Stimulated activated naive B cell treated with anti-CD40 and anti-IgM and Interleukin-4, amounts not matched to agents 10 μg/mL and 1 μg/mL and 100 μg/mL, for 72 hours (primary cell): ENCODE data around the gene USP14.
"Not testable (repeated sequence)": the region's sequence is repeated elsewhere in the genome, so short reads cannot be mapped to it uniquely, and the experiment has no call there.

ENCODE experiments used
- ATAC-seq, 2 donors: fragments of 150-1000 bp; cut with Tn5 transposase; replicated peaks; 2 replicates each; pipeline ENCODE4 v1.10.0; 2021; ENCODE audit warnings: moderate library complexity in 1 of 2
- DNase-seq: peaks from one replicate; pipeline ENCODE4 v3.0.0; 2021
- H3K27ac Mint-ChIP-seq: one replicate; pipeline ENCODE4 v1.8.0; 2022; ENCODE audit warnings: mild to moderate bottlenecking, mixed read lengths
- H3K27me3 Mint-ChIP-seq, 2 donors: one replicate each; pipeline ENCODE4 v1.8.0; 2022; ENCODE audit warnings: mixed read lengths in 2 of 2
- H3K36me3 Mint-ChIP-seq, 2 donors: one replicate each; pipeline ENCODE4 v1.8.0; 2022; ENCODE audit warnings: mixed read lengths in 2 of 2, mild to moderate bottlenecking in 1 of 2
- H3K4me1 Mint-ChIP-seq, 2 donors: one replicate each; pipeline ENCODE4 v1.8.0; 2022; ENCODE audit warnings: mixed read lengths in 2 of 2, mild to moderate bottlenecking in 1 of 2
- H3K4me3 Mint-ChIP-seq, 2 donors: one replicate each; pipeline ENCODE4 v1.8.0; 2022; ENCODE audit warnings: mild to moderate bottlenecking in 2 of 2, mixed read lengths in 2 of 2, moderate library complexity in 1 of 2
- H3K9me3 Mint-ChIP-seq, 2 donors: one replicate each; pipeline ENCODE4 v1.8.0; 2022; ENCODE audit warnings: mixed read lengths in 2 of 2, mild to moderate bottlenecking in 1 of 2

USP14 gene

GRCh38 chr18:158128-159036, at the start of gene USP14:
USP14 (plus strand) TSS chr18:158557; CDS start chr18:158699, 142 bp downstream.
- ATAC-seq (peak; percentile 93 to 94), DNase-seq (peak; percentile 95)
- Mint-ChIP-seq H3K9me3 (no peaks in the 10 kb centered on the region), H3K4me3 (peak within 1 kb of the TSS; percentile 91 to 95), H3K27me3 (no peaks in the 10 kb centered on the region), H3K4me1 (peaks cover 11 to 29% of the 10 kb centered on the region in 2 donors), H3K27ac (peak within 1 kb of the TSS; percentile 93), H3K36me3 (peaks cover 6 to 12% of the 10 kb centered on the region in 2 donors)

GRCh38 chr18:108665-109063, 49.7 kb upstream of the USP14 start:
- not testable (repeated sequence) for H3K36me3 Mint-ChIP-seq, DNase-seq, H3K27ac Mint-ChIP-seq, H3K4me1 Mint-ChIP-seq, H3K4me3 Mint-ChIP-seq
- Mint-ChIP-seq H3K9me3 (peaks cover 22 to 24% of the 10 kb centered on the region in 2 donors), H3K27me3 (peaks cover 6 to 13% of the 10 kb centered on the region in 2 donors)
- ATAC-seq: peak; percentile 10 to 11

DNA sequence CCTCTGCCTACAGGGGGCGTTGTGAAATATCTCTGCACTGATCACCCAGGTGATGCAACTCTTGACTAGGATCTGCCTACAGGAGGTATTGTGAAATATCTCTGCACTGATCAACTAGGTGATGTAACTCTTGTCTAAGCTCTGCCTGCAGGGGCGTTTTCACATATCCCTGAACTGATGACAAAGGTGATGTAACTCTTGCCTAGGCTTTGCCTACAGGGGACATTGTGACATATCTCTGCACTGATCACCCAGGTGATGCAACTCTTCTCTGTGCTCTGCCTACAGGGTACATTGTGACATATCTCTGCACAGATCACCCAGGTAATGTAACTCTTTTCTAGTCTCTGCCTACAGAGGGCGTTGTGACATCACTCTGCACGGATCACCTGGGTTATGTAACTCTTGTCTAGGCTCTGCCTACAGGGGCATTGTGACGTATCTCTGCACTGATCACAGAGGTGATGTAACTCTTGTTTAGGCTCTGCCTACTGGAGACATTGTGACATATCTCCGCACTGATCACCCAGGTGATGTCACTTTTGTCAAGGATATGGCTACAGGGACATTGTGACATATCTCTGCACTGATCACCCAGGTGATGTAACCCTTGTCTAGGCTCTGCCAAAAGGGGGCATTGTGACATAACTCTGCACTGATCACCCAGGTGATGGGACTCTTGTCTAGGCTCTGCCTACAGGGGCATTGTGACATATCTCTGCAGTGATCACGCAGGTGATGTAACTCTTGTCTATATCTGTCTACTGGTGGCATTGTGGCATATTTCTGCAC, 49.0 kb upstream of the USP14 start:
- not testable (repeated sequence) for H3K36me3 Mint-ChIP-seq, H3K4me3 Mint-ChIP-seq, H3K27me3 Mint-ChIP-seq, H3K27ac Mint-ChIP-seq, DNase-seq, H3K4me1 Mint-ChIP-seq
- peak in 1 of 2 donors; percentile 9 for ATAC-seq
- H3K9me3 Mint-ChIP-seq: peaks cover 22 to 24% of the 10 kb centered on the region in 2 donors

- H3K4me3 Mint-ChIP-seq, H3K36me3 Mint-ChIP-seq, H3K4me1 Mint-ChIP-seq, H3K27me3 Mint-ChIP-seq, H3K27ac Mint-ChIP-seq, DNase-seq, ATAC-seq: not testable (repeated sequence)
- H3K9me3 Mint-ChIP-seq: peaks cover 22 to 24% of the 10 kb centered on the region in 2 donors
Observed at GRCh38 chr18:109922-110261, 48.5 kb upstream of the USP14 start.

DNA sequence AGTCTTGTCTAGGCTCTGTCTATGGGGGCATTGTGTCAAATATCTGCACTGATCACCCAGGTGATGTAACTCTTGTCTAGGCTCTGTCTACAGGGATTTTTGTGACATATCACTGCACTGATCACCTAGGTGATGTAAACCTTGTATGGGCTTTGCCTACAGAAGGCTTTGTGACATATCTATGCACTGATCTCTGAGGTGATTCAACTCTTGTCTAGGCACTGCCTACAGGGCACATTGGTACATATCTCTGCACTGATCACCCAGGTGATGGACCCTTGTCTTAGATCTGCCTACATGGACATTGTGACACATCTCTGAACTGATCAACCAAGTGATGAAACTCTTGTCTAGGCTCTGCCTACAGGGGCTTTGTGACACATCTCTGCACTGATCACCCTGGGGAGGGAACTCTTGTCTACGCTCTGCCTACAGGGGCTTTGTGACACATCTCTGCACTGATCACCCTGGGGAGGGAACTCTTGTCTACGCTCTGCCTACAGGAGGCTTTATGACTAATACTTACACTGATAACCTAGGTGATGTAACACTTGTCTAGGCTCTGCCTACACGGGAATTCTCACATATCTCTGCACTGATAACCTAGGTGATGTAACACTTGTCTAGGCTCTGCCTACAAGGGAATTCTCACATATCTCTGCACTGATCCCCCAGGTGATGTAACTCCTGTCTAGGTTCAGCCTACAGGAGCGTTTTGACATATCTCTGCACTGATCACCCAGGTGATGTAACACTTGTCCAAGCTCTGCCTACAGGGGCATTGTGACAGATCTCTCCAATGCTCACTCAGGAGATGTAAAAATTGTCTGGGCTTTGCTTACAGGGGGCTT, 47.8 kb upstream of the USP14 start:
- H3K9me3 Mint-ChIP-seq: peaks cover 22 to 24% of the 10 kb centered on the region in 2 donors
- H3K4me1 Mint-ChIP-seq, H3K27me3 Mint-ChIP-seq, H3K36me3 Mint-ChIP-seq, H3K4me3 Mint-ChIP-seq, H3K27ac Mint-ChIP-seq, ATAC-seq: not testable (repeated sequence)
- DNase-seq: peak; percentile 35

GRCh38 chr18:111306-112014, 46.9 kb upstream of the USP14 start:
- H3K27me3 Mint-ChIP-seq: peaks cover 0 to 11% of the 10 kb centered on the region in 2 donors
- ATAC-seq (peak; percentile 23 to 53), DNase-seq (peak; percentile 47)
- H3K4me3 Mint-ChIP-seq: peak overlapping the region; percentile 77 to 80
- peaks cover 22 to 24% of the 10 kb centered on the region in 2 donors for H3K9me3 Mint-ChIP-seq
- no peak overlapping the region for H3K27ac Mint-ChIP-seq
- H3K4me1 Mint-ChIP-seq: peaks cover 3 to 4% of the 10 kb centered on the region in 2 donors
- H3K36me3 Mint-ChIP-seq: peaks cover 0 to 3% of the 10 kb centered on the region in 2 donors

GRCh38 chr18:112015-112733, 46.2 kb upstream of the USP14 start:
- Mint-ChIP-seq H3K4me3 (peak overlapping the region in 1 of 2 donors; percentile 71), H3K27me3 (peaks cover 0 to 11% of the 10 kb centered on the region in 2 donors), H3K9me3 (peaks cover 17 to 18% of the 10 kb centered on the region in 2 donors)
- not testable (repeated sequence) for DNase-seq, H3K27ac Mint-ChIP-seq, H3K4me1 Mint-ChIP-seq, ATAC-seq, H3K36me3 Mint-ChIP-seq

- ATAC-seq, DNase-seq, H3K9me3 Mint-ChIP-seq, H3K36me3 Mint-ChIP-seq, H3K27ac Mint-ChIP-seq, H3K27me3 Mint-ChIP-seq, H3K4me3 Mint-ChIP-seq, H3K4me1 Mint-ChIP-seq: not testable (repeated sequence)
Observed at GRCh38 chr18:120539-121260, 37.7 kb upstream of the USP14 start.

DNA sequence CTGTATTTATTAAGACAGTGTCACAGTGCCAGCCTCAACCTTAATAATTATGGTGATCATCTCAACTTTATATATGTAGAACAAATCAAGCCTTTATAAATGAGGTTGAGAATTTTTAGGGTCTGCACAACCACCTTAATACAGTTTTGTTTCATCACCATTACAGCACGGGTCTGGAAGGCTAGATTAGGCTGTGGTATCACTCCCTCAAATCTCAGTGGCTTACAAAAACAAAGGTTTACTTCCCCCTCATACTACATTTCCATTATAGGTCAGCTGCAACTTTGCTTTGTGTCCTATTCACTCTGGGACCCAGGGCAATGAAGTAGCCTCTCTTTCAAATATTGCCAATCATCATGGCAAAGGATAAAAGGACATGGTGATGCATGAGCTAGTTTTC, 23.3 kb upstream of the USP14 start:
- peaks cover 1 to 5% of the 10 kb centered on the region in 2 donors for H3K27me3 Mint-ChIP-seq
- ATAC-seq: no peak
- H3K27ac Mint-ChIP-seq: no peak overlapping the region
- no peaks in the 10 kb centered on the region for H3K4me1 Mint-ChIP-seq
- DNase-seq: no peak
- H3K9me3 Mint-ChIP-seq: peaks cover 0 to 4% of the 10 kb centered on the region in 2 donors
- H3K4me3 Mint-ChIP-seq: no peak overlapping the region
- H3K36me3 Mint-ChIP-seq: no peaks in the 10 kb centered on the region

DNA sequence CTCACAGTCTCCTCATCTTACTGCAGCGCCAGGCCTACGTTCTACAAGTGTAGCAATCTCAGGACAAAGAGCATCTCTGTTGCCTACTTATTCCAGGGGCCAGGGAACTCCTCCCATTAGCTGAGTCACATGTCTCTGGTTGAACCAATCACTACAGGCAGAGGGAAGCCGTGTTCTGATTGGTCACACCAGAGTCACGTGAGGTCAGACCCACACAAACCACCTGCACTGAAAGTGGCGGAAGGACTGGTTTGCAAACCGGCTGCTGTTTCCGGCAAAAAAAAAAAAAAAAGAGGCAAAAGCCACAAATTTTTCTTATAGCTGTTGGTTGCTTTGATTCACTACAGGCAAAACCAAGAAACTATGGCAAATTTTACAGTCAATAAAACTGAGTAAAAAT, 21.9 kb upstream of the USP14 start:
- no peak overlapping the region for H3K27ac Mint-ChIP-seq
- H3K9me3 Mint-ChIP-seq: no peaks in the 10 kb centered on the region
- DNase-seq (no peak), ATAC-seq (no peak)
- H3K4me1 Mint-ChIP-seq: no peaks in the 10 kb centered on the region
- peaks cover 7 to 8% of the 10 kb centered on the region in 2 donors for H3K27me3 Mint-ChIP-seq
- no peaks in the 10 kb centered on the region for H3K36me3 Mint-ChIP-seq
- no peak overlapping the region for H3K4me3 Mint-ChIP-seq

- DNase-seq (no peak), ATAC-seq (no peak)
- Mint-ChIP-seq H3K4me3 (no peak overlapping the region), H3K27me3 (peaks cover 13 to 16% of the 10 kb centered on the region in 2 donors), H3K4me1 (no peaks in the 10 kb centered on the region), H3K9me3 (no peaks in the 10 kb centered on the region), H3K36me3 (no peaks in the 10 kb centered on the region), H3K27ac (no peak overlapping the region)
Observed at GRCh38 chr18:137327-137726, 21.0 kb upstream of the USP14 start.

DNA sequence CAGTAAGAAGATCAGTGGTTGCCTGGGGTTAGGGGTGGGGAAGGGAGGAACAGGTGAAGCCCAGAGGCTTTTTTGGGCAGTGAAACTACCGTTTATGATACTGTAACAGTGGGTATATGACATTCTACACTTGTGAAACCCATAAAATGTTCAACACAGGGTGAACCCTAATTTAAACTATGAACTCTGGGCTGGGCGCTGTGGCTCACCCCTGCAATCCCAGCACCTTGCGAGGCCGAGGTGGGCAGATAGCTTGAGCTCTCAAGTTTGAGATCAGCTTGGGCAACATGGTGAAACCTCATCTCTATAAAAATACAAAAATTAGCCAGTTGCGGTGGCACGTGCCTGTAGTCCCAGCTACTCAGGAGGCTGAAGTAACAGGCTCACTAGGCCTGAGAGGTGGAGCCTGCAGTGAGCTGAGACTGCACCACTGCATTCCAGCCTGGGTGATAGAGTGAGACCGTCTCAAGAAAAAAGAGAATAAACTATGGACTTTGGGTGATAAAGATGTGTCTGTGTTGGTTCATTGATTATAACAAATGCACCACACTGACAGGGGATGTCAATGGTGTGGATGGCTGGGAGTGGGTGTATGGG, 17.6 kb upstream of the USP14 start:
- no peak for DNase-seq
- no peaks in the 10 kb centered on the region for H3K36me3 Mint-ChIP-seq
- no peak for ATAC-seq
- H3K4me1 Mint-ChIP-seq: no peaks in the 10 kb centered on the region
- no peak overlapping the region for H3K27ac Mint-ChIP-seq
- H3K9me3 Mint-ChIP-seq: no peaks in the 10 kb centered on the region
- no peak overlapping the region for H3K4me3 Mint-ChIP-seq
- peaks cover 24 to 27% of the 10 kb centered on the region in 2 donors for H3K27me3 Mint-ChIP-seq
